HepG2 (cell line): Measurements from ENCODE around the gene TRIM28. TPM values are rescaled to one million over a fixed set of nuclear protein-coding genes. Genes with fewer than 3 reads are reported as not detected.

Source experiments
- KDM4B ChIP-seq: sonication (generic); formaldehyde crosslinking; IDR thresholded peaks from 2 replicates; pipeline ENCODE4 v1.4.0; 2020; ENCODE audit warnings: missing genetic modification reagents
- NPAS2 ChIP-seq: sonication (generic); formaldehyde crosslinking; IDR thresholded peaks from 2 replicates; pipeline ENCODE4 v1.8.0; 2022; ENCODE audit warnings: mild to moderate bottlenecking, missing genetic modification reagents, borderline replicate concordance
- NR1H2 ChIP-seq: sonication (generic); formaldehyde crosslinking; IDR thresholded peaks from 2 replicates; pipeline ENCODE4 v1.8.1; 2022; ENCODE audit warnings: low read depth, missing genetic modification reagents, borderline replicate concordance
- PHB2 ChIP-seq: fragments of 450-650 bp; IDR thresholded peaks from 2 replicates; pipeline ENCODE4 v1.6.1; 2018; ENCODE audit not compliant: partially characterized antibody
- POLR2AphosphoS5 ChIP-seq: IDR thresholded peaks from 2 replicates; pipeline ENCODE4 v1.6.1; 2012; ENCODE audit warnings: low read depth, low read length
- RBAK ChIP-seq: sonication (generic); formaldehyde crosslinking; IDR thresholded peaks from 2 replicates; pipeline ENCODE4 v1.5.1; 2020; ENCODE audit warnings: mild to moderate bottlenecking, missing genetic modification reagents
- RFX3 ChIP-seq: IDR thresholded peaks from 2 replicates; pipeline ENCODE4 v1.6.1; 2016; ENCODE audit warnings: missing biosample characterization, missing genetic modification reagents
- TOPORS ChIP-seq: sonication (generic); formaldehyde crosslinking; IDR thresholded peaks from 2 replicates; pipeline ENCODE4 v1.8.0; 2023; ENCODE audit warnings: mild to moderate bottlenecking, missing genetic modification reagents
- ZBTB7B ChIP-seq: sonication (generic); formaldehyde crosslinking; IDR thresholded peaks from 2 replicates; pipeline ENCODE4 v1.4.0; 2020; ENCODE audit warnings: missing genetic modification reagents
- ZNF143 ChIP-seq: sonication (generic); formaldehyde crosslinking; IDR thresholded peaks from 2 replicates; pipeline ENCODE4 v1.4.0; 2020; ENCODE audit warnings: missing genetic modification reagents
- ZNF333 ChIP-seq: sonication (generic); formaldehyde crosslinking; IDR thresholded peaks from 2 replicates; pipeline ENCODE4 v1.4.0; 2020; ENCODE audit warnings: mild to moderate bottlenecking, missing genetic modification reagents, borderline replicate concordance
- polyA plus RNA-seq, 8 experiments: library from polyadenylated mRNA; depleted of rRNA in 3 of 8; stranded (reverse) in 7 of 8; unstranded in 1 of 8; fragments of >200 nt; fragmentation: Illumina TruSeq in 4 of 8; extraction: Trizol in 4 of 8; gene quantifications; 2 replicates each; pipeline versions ENCODE4 v1.2.1 to v1.2.3, GENCODE V29; 2011 to 2016; ENCODE audit warnings: low read depth in 4 of 8, missing spikeins in 1 of 8, mixed read lengths in 1 of 8; ENCODE audit not compliant: insufficient read depth in 1 of 8
- total RNA-seq, 5 experiments: library from RNA; depleted of rRNA; stranded (reverse); fragments of >200 nt; fragmentation: Illumina TruSeq; extraction: Trizol; gene quantifications; 2 replicates each; pipeline ENCODE4 v1.2.3, GENCODE V29; 2016; ENCODE audit warnings: low read depth in 1 of 5
- TF ChIP-seq, protein P1 (sequence below): IDR thresholded peaks from 2 replicates; pipeline ENCODE4 v1.6.1; 2016; ENCODE audit warnings: missing biosample characterization, missing genetic modification reagents, low read depth
- TF ChIP-seq, protein P2 (sequence below), 2 experiments: IDR thresholded peaks; 2 replicates each; pipeline ENCODE4 v1.6.1; 2011 to 2012; ENCODE audit warnings: low read length in 2 of 2, borderline replicate concordance in 1 of 2, low read depth in 1 of 2, mild to moderate bottlenecking in 1 of 2, moderate library complexity in 1 of 2
- TF ChIP-seq, protein P3 (sequence below): IDR thresholded peaks from 2 replicates; pipeline ENCODE4 v1.6.1; 2012; ENCODE audit warnings: low read depth, low read length, improper control_type of control experiment
- TF ChIP-seq, protein P4 (sequence below): sonication (generic); formaldehyde crosslinking; IDR thresholded peaks from 2 replicates; pipeline ENCODE4 v1.4.0; 2020; ENCODE audit warnings: missing genetic modification reagents
- TF ChIP-seq, protein P5 (sequence below): sonication (generic); formaldehyde crosslinking; IDR thresholded peaks from 2 replicates; pipeline ENCODE4 v1.5.0; 2020; ENCODE audit warnings: mild to moderate bottlenecking, missing genetic modification reagents
- TF ChIP-seq, protein P6 (sequence below): IDR thresholded peaks from 2 replicates; pipeline ENCODE4 v1.6.1; 2016; ENCODE audit warnings: low read depth, control low read depth

The TRIM28 gene
- total and polyA plus RNA-seq, 2 of the 13 experiments (the other 11 are each of a cell fraction or from before 2014, with no cell fraction given): 361 to 439 TPM

DNA sequence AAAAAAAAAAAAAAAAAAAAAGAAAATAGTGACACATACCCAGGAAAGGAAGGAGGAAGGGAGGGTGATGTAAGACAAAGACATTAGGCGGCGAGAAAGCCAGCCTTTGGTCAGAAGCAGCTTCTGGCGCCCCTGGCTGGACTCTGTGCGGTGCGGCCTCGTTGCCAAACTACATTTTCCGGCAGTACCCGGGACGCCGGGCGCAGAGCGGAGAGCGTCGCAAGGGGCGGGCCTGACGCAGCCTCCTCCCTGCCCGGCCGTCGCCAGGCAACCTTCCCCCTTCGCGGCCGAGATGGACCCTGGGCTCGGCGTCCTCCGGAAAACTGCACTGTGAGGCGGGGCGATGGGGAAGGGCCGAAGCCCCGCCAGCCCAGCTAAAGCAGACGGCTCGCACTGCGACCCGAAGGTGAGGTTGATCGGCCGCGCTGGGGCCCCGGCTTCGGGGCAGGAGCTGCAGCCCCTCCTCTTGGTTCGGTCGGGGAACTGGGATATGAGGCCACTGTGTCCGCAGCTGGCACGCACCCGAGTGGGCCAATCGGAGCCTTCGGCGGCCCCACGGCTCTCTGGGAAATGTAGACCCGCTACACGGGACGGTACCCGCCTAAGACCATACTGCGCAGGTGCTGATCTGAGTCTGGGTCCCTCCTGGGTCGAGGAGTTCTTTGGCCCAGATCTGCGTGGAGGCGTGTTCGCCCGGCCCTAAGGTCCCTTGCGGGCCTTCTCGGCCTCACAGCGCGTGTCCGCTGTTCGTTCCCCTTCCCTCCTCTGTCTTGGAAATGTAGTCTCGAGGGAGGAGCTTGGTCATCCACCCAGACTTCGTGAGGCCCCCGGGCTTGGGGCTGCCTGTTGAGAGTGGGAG, 31.5 kb downstream of the TRIM28 start (continued):
- TF ChIP-seq, protein P1, sequence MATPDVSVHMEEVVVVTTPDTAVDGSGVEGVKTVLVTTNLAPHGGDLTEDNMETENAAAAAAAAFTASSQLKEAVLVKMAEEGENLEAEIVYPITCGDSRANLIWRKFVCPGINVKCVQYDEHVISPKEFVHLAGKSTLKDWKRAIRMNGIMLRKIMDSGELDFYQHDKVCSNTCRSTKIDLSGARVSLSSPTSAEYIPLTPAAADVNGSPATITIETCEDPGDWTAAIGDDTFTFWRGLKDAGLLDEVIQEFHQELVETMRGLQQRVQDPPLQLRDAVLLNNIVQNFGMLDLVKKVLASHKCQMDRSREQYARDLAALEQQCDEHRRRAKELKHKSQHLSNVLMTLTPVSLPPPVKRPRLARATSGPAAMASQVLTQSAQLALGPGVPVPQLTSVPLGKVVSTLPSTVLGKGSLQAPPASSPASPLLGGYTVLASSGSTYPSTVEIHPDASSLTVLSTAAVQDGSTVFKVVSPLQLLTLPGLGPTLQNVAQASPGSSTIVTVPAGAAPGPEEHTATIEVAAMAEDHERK: peak; percentile 94
- TF ChIP-seq RFX3 (peak; percentile 78), KDM4B (CRISPR knock-in tag) (no peak), NR1H2 (CRISPR knock-in tag) (no peak), RBAK (CRISPR knock-in tag) (no peak), ZNF143 (CRISPR knock-in tag) (peak; percentile 90), ZBTB7B (peak; percentile 65; the same call in 1 of the 2 replicates), POLR2AphosphoS5 (peak; percentile 87), NPAS2 (no peak), ZNF333 (CRISPR knock-in tag) (no peak; the same call in 1 of the 2 replicates), TOPORS (CRISPR knock-in tag) (no peak), PHB2 (no peak)
- TF ChIP-seq, protein P2, sequence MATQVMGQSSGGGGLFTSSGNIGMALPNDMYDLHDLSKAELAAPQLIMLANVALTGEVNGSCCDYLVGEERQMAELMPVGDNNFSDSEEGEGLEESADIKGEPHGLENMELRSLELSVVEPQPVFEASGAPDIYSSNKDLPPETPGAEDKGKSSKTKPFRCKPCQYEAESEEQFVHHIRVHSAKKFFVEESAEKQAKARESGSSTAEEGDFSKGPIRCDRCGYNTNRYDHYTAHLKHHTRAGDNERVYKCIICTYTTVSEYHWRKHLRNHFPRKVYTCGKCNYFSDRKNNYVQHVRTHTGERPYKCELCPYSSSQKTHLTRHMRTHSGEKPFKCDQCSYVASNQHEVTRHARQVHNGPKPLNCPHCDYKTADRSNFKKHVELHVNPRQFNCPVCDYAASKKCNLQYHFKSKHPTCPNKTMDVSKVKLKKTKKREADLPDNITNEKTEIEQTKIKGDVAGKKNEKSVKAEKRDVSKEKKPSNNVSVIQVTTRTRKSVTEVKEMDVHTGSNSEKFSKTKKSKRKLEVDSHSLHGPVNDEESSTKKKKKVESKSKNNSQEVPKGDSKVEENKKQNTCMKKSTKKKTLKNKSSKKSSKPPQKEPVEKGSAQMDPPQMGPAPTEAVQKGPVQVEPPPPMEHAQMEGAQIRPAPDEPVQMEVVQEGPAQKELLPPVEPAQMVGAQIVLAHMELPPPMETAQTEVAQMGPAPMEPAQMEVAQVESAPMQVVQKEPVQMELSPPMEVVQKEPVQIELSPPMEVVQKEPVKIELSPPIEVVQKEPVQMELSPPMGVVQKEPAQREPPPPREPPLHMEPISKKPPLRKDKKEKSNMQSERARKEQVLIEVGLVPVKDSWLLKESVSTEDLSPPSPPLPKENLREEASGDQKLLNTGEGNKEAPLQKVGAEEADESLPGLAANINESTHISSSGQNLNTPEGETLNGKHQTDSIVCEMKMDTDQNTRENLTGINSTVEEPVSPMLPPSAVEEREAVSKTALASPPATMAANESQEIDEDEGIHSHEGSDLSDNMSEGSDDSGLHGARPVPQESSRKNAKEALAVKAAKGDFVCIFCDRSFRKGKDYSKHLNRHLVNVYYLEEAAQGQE (IDR thresholded peaks at IDR 0.05; ENCODE audit: borderline replicate concordance in 1 of 2, low read depth in 1 of 2, low read length in 2 of 2): no peak; a peak in 1 of 4 replicates
- TF ChIP-seq, protein P3, sequence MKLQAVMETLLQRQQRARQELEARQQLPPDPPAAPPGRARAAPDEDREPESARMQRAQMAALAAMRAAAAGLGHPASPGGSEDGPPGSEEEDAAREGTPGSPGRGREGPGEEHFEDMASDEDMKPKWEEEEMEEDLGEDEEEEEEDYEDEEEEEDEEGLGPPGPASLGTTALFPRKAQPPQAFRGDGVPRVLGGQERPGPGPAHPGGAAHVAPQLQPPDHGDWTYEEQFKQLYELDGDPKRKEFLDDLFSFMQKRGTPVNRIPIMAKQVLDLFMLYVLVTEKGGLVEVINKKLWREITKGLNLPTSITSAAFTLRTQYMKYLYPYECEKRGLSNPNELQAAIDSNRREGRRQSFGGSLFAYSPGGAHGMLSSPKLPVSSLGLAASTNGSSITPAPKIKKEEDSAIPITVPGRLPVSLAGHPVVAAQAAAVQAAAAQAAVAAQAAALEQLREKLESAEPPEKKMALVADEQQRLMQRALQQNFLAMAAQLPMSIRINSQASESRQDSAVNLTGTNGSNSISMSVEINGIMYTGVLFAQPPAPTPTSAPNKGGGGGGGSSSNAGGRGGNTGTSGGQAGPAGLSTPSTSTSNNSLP: no peak
- TF ChIP-seq, protein P4, sequence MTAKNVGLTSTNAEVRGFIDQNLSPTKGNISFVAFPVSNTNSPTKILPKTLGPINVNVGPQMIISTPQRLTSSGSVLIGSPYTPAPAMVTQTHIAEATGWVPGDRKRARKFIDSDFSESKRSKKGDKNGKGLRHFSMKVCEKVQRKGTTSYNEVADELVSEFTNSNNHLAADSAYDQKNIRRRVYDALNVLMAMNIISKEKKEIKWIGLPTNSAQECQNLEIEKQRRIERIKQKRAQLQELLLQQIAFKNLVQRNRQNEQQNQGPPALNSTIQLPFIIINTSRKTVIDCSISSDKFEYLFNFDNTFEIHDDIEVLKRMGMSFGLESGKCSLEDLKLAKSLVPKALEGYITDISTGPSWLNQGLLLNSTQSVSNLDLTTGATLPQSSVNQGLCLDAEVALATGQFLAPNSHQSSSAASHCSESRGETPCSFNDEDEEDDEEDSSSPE (CRISPR knock-in tag): 0 out of 2 replicates have a peak, but pooled peaks have one; percentile 26
- TF ChIP-seq, protein P5, sequence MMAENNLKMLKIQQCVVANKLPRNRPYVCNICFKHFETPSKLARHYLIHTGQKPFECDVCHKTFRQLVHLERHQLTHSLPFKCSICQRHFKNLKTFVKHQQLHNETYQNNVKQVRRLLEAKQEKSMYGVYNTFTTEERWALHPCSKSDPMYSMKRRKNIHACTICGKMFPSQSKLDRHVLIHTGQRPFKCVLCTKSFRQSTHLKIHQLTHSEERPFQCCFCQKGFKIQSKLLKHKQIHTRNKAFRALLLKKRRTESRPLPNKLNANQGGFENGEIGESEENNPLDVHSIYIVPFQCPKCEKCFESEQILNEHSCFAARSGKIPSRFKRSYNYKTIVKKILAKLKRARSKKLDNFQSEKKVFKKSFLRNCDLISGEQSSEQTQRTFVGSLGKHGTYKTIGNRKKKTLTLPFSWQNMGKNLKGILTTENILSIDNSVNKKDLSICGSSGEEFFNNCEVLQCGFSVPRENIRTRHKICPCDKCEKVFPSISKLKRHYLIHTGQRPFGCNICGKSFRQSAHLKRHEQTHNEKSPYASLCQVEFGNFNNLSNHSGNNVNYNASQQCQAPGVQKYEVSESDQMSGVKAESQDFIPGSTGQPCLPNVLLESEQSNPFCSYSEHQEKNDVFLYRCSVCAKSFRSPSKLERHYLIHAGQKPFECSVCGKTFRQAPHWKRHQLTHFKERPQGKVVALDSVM (CRISPR knock-in tag): no peak
- TF ChIP-seq, protein P6, sequence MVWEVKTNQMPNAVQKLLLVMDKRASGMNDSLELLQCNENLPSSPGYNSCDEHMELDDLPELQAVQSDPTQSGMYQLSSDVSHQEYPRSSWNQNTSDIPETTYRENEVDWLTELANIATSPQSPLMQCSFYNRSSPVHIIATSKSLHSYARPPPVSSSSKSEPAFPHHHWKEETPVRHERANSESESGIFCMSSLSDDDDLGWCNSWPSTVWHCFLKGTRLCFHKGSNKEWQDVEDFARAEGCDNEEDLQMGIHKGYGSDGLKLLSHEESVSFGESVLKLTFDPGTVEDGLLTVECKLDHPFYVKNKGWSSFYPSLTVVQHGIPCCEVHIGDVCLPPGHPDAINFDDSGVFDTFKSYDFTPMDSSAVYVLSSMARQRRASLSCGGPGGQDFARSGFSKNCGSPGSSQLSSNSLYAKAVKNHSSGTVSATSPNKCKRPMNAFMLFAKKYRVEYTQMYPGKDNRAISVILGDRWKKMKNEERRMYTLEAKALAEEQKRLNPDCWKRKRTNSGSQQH (CRISPR knock-in tag): no peak
